ENCODE data around the gene P2RY14. TPM values are rescaled to one million over a fixed set of nuclear protein-coding genes. Genes with fewer than 3 reads are reported as not detected.
"Not testable (repeated sequence)": the region's sequence is repeated elsewhere in the genome, so short reads cannot be mapped to it uniquely, and the experiment has no call there.

P2RY14 gene
- total and polyA plus RNA-seq, 4 donors, result 2.1 to 11.0 (median 2.5) TPM

DNA sequence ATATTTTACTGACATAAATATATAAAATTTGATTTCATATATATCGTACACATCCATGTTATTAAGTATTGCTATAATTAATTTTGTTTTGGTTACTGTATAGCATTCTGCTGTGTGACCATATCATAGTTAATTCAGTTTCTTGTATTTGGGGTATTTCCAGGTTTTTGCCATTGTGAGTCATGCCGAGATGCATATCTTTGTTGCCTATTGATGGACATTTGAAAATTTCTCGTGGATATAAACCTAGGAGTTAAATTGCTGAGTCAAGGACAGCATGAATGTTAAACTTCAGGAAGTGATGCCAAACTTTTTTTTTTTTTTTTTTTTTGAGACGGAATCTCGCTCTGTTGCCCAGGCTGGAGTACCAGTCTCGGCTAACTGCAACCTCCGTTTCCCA, 41.6 kb downstream of the P2RY14 start:
- TF ChIP-seq, protein P1, sequence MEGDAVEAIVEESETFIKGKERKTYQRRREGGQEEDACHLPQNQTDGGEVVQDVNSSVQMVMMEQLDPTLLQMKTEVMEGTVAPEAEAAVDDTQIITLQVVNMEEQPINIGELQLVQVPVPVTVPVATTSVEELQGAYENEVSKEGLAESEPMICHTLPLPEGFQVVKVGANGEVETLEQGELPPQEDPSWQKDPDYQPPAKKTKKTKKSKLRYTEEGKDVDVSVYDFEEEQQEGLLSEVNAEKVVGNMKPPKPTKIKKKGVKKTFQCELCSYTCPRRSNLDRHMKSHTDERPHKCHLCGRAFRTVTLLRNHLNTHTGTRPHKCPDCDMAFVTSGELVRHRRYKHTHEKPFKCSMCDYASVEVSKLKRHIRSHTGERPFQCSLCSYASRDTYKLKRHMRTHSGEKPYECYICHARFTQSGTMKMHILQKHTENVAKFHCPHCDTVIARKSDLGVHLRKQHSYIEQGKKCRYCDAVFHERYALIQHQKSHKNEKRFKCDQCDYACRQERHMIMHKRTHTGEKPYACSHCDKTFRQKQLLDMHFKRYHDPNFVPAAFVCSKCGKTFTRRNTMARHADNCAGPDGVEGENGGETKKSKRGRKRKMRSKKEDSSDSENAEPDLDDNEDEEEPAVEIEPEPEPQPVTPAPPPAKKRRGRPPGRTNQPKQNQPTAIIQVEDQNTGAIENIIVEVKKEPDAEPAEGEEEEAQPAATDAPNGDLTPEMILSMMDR (IDR thresholded peaks at IDR 0.05; ENCODE audit: control extremely low read depth, extremely low read depth), result no peak
- DNase-seq, result no peak
- Histone ChIP-seq H3K4me3 (no peak overlapping the region), H3K9me3 (ENCODE audit: control insufficient read depth in 4 of 4, insufficient read depth in 3 of 4, low read length in 3 of 4) (no peaks in the 10 kb centered on the region), H3K4me1 (ENCODE audit: control insufficient read depth in 5 of 5, insufficient read depth in 5 of 5, low read length in 5 of 5) (no peaks in the 10 kb centered on the region), H3K9ac (ENCODE audit: insufficient read depth in 1 of 2, low read length in 2 of 2) (no peak overlapping the region), H3K27ac (ENCODE audit: low read depth in 1 of 2, low read length in 1 of 2) (no peak overlapping the region), H3K27me3 (ENCODE audit: control insufficient read depth in 3 of 3, insufficient read depth in 3 of 3, low read length in 2 of 3) (no peaks in the 10 kb centered on the region), H3K36me3 (ENCODE audit: control insufficient read depth in 4 of 4, insufficient read depth in 4 of 4, low read length in 4 of 4) (no peaks in the 10 kb centered on the region)
- 89 to 90% methylated on average over 7 of the region's 7 CpGs for WGBS, 2 donors
- no peak for ATAC-seq (ENCODE audit: insufficient read depth, low FRiP score)

DNA sequence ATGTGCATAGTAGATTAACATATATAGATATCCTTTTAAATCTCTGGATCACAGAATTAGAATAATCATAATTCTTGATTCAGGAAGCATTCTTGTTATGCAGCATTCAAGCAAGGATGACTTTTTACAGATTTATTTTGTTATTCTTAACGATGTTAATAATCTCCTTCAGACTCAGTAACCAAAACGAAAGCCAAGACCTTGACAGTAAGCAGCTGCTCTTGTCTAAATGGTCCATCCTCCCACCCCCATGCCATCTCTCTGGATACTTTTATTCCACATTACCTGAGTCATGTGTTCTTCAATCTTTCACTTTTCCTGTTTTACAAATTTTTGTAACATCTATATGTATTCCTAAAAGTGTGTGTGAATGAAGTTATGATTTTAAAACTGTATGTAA, 42.0 kb downstream of the P2RY14 start:
- H3K27ac ChIP-seq (ENCODE audit: low read depth in 1 of 2, low read length in 1 of 2), result no peak overlapping the region
- DNase-seq (peak in 1 of 3 donors; percentile 44), ATAC-seq (ENCODE audit: insufficient read depth, low FRiP score) (no peak)
- no peak overlapping the region for H3K4me3 ChIP-seq
- H3K27me3 ChIP-seq (ENCODE audit: control insufficient read depth in 3 of 3, insufficient read depth in 3 of 3, low read length in 2 of 3), result no peaks in the 10 kb centered on the region
- TF ChIP-seq, protein P1 (IDR thresholded peaks at IDR 0.05; ENCODE audit: control extremely low read depth, extremely low read depth), result no peak
- no peaks in the 10 kb centered on the region for H3K36me3 ChIP-seq (ENCODE audit: control insufficient read depth in 4 of 4, insufficient read depth in 4 of 4, low read length in 4 of 4)
- no peaks in the 10 kb centered on the region for H3K4me1 ChIP-seq (ENCODE audit: control insufficient read depth in 5 of 5, insufficient read depth in 5 of 5, low read length in 5 of 5)
- WGBS, 2 donors, result 70 to 79% methylated on average over 2 of the region's 2 CpGs
- no peak overlapping the region for H3K9ac ChIP-seq (ENCODE audit: insufficient read depth in 1 of 2, low read length in 2 of 2)
- no peaks in the 10 kb centered on the region for H3K9me3 ChIP-seq (ENCODE audit: control insufficient read depth in 4 of 4, insufficient read depth in 3 of 4, low read length in 3 of 4)

DNA sequence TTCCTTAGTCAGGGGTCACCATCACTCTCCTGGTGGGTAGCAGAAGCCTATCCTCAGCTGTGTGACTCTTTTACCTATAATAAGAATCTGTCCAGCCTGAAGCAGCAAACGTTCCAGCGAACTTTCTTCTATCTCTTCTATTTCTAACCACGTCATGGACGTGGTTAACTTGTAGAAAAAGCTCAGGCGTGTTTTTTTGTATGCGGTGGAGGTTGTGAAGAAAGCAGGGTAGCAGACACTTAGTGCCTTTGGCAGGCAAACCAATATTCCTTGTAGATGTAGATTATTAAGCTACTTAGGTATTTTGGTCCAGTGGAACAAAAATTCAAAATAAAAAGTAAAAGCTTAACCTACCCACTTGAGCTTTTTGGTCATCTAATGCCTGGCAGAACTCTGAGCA, 43.5 kb downstream of the P2RY14 start:
- TF ChIP-seq, protein P1 (IDR thresholded peaks at IDR 0.05; ENCODE audit: control extremely low read depth, extremely low read depth), result no peak
- ATAC-seq (ENCODE audit: insufficient read depth, low FRiP score) (no peak), DNase-seq (no peak)
- Histone ChIP-seq H3K9ac (ENCODE audit: insufficient read depth in 1 of 2, low read length in 2 of 2) (no peak overlapping the region), H3K27me3 (ENCODE audit: control insufficient read depth in 3 of 3, insufficient read depth in 3 of 3, low read length in 2 of 3) (no peaks in the 10 kb centered on the region), H3K4me1 (ENCODE audit: control insufficient read depth in 5 of 5, insufficient read depth in 5 of 5, low read length in 5 of 5) (no peaks in the 10 kb centered on the region), H3K9me3 (ENCODE audit: control insufficient read depth in 4 of 4, insufficient read depth in 3 of 4, low read length in 3 of 4) (no peaks in the 10 kb centered on the region), H3K27ac (ENCODE audit: low read depth in 1 of 2, low read length in 1 of 2) (no peak overlapping the region), H3K4me3 (no peak overlapping the region), H3K36me3 (ENCODE audit: control insufficient read depth in 4 of 4, insufficient read depth in 4 of 4, low read length in 4 of 4) (no peaks in the 10 kb centered on the region)
- WGBS, 2 donors, result 78 to 82% methylated on average over 6 of the region's 6 CpGs

DNA sequence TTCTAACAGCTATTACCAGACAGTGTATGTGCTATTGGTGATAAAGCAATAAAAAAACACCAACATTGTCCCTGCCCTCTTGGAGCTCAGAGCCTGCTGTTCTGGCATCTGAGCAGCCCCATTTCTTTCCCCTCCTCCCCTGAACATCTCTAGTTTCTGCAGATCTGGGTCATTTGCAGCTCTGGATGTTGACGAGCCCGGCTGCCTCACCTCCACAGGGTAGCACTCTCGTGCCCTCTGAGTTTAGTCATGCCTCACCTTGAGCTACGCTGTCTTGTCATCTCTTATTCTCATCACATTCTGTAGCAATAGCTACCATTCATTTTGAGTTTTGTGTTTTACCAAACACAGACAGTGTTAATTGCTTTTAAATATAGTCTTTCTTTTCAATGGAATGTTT, 45.4 kb downstream of the P2RY14 start:
- peaks cover 0 to 7% (median 0%) of the 10 kb centered on the region in 5 donors for H3K4me1 ChIP-seq (ENCODE audit: control insufficient read depth in 5 of 5, insufficient read depth in 5 of 5, low read length in 5 of 5)
- 91 to 95% methylated on average over 4 of the region's 4 CpGs for WGBS, 2 donors
- ATAC-seq (ENCODE audit: insufficient read depth, low FRiP score) (no peak), DNase-seq (no peak)
- TF ChIP-seq, protein P1 (IDR thresholded peaks at IDR 0.05; ENCODE audit: control extremely low read depth, extremely low read depth), result no peak
- no peak overlapping the region for H3K4me3 ChIP-seq
- H3K27ac ChIP-seq (ENCODE audit: low read depth in 1 of 2, low read length in 1 of 2), result no peak overlapping the region
- H3K27me3 ChIP-seq (ENCODE audit: control insufficient read depth in 3 of 3, insufficient read depth in 3 of 3, low read length in 2 of 3), result no peaks in the 10 kb centered on the region
- no peak overlapping the region for H3K9ac ChIP-seq (ENCODE audit: insufficient read depth in 1 of 2, low read length in 2 of 2)
- no peaks in the 10 kb centered on the region for H3K9me3 ChIP-seq (ENCODE audit: control insufficient read depth in 4 of 4, insufficient read depth in 3 of 4, low read length in 3 of 4)
- no peaks in the 10 kb centered on the region for H3K36me3 ChIP-seq (ENCODE audit: control insufficient read depth in 4 of 4, insufficient read depth in 4 of 4, low read length in 4 of 4)

DNA sequence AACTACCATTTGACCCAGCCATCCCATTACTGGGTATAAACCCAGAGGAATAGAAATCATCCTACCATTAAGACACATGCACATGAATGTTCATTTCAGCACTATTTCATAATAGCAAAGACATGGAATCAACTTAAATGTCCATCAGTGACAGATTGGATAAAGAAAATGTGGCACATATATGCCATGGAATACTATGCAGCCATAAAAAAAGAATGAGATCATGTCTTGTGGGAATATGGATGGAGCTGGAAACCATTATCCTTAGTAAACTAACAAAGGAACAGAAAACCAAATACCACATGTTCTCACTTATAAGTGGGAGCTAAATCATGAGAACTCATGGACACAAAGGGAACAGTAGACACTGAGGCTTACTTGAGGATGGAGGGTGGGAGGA, 45.9 kb downstream of the P2RY14 start:
- H3K9me3 ChIP-seq (ENCODE audit: control insufficient read depth in 4 of 4, insufficient read depth in 3 of 4, low read length in 3 of 4); ATAC-seq (ENCODE audit: insufficient read depth, low FRiP score); H3K36me3 ChIP-seq (ENCODE audit: control insufficient read depth in 4 of 4, insufficient read depth in 4 of 4, low read length in 4 of 4); H3K4me3 ChIP-seq; H3K9ac ChIP-seq (ENCODE audit: insufficient read depth in 1 of 2, low read length in 2 of 2); H3K27me3 ChIP-seq (ENCODE audit: control insufficient read depth in 3 of 3, insufficient read depth in 3 of 3, low read length in 2 of 3); H3K27ac ChIP-seq (ENCODE audit: low read depth in 1 of 2, low read length in 1 of 2); DNase-seq: not testable (repeated sequence)
- peaks cover 0 to 12% (median 0%) of the 10 kb centered on the region in 5 donors for H3K4me1 ChIP-seq (ENCODE audit: control insufficient read depth in 5 of 5, insufficient read depth in 5 of 5, low read length in 5 of 5)
